ENCODE data around the gene KIDINS220.

Gene KIDINS220

DNA sequence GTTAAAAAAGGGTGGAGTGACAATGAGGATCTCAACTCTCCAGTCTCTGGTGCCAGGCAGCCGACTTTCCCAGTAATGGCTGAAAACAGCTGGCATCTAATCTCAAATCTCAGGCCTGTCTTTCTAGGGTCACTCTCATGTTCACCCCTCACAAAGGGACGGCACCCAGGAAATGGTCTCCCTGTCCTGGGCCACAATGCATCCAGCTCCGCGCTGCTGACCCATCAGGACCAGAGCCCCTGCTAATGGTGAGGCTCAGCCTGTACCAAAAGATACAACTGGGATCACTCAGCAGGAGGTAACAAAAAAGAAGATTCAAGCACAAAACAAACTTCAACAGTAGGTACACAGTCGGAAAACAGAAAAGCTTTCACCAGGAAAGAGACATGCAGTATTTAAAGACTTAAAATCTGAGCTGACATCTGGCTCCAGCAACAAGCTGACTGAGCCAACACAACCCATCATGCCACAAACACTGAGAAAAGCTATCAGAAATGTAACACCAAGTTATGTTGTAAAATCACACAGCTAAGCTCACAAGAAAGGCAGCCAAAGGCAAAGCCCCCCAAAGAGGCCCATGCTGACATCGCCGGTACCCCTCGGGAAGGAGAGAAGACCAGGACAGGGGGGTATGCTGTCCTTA, 13.6 kb upstream of the KIDINS220 start:
- DNase-seq: peak; percentile 67

DNA sequence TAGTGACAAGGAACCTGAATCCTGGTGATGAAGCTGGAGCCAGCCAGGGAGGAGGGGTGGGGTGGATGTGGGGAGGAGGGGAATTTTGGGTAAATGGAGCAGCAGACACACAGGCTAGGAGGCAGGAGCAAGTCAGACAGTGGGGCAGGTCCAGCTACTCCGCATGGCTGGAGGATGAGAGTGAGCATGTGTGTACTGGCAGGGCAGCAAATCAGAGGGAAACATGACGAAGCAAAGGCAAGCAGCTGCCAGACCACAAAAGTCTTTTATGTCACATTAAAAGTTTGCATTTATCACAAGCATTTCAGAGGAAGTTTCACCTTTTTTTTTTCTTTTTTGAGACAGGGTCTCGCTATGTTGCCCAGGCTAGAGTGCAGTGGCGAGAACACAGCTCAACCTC, 11.9 kb upstream of the KIDINS220 start:
- no peak for DNase-seq

DNA sequence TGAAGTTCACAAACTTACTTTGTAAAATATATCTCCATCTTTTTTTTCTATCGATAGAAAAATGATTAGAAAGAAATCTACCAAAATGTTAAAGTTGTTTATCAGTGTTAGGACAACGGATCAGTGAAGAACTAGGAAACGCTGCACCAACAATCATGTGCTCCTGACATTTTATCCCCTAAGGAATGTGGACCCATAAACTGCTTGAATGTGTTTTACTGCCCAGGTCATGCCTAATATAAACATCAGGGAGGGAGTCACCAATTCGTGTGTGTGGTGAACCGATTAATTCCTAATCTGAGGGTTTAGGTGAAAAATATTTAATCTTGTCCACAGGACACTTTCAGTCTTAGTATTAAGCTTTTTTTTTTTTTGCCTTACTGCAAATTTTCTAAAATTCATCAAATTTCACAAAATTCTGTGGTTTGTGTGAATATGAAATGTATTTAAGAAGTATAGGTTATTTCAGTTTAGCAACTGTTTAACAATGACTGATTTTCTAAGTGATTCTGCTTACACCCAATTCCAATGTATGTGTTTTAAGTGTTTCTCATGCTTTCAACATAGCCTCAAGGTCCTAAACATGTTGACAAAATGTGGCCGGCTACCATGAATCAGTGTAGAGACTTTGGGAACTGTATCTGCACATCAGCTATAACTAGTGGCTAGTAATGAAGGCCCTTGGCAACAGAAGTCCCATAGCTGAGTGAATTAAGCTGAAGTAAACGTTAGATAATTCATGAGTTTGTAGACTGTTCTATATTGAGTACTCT, 11.1 kb upstream of the KIDINS220 start:
- DNase-seq: no peak

DNA sequence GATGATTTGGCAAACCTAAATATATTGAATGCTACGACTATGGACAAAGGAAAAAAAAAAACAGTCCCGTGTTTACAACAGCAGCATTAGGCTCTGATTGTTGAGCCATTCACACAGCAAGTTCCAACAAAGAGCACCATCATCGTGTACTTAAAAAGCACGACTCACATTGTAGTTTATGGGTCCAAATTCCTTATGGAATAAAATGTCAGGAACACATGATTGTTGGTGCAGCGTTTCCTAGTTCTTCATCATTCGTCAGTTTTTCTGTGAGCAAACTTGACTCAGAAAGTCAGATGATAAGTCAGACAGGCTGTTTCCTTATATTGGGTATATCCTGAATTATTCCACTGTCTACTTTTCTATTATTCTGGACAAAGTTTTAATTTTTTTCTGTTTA, 10.0 kb upstream of the KIDINS220 start:
- no peak for DNase-seq

DNA sequence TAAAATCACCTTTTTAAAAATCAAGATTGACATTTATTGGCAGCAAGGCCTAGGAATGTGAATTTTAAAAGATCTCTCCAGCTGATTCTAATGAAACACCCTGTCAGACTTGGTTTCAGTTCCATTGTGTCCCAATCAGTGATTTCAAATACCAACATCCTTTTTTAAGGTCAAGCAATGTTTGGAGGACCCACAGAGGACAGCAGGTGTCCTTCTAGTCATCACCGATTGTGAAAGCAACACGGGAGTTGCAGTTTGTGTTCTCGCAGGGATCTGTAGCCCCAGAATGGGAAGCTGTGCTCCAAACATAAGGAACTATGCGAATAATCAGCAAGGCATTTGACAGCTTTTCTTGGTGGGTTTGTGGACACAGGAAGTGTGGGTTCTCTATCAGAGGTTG, 4.5 kb upstream of the KIDINS220 start:
- DNase-seq: no peak

DNA sequence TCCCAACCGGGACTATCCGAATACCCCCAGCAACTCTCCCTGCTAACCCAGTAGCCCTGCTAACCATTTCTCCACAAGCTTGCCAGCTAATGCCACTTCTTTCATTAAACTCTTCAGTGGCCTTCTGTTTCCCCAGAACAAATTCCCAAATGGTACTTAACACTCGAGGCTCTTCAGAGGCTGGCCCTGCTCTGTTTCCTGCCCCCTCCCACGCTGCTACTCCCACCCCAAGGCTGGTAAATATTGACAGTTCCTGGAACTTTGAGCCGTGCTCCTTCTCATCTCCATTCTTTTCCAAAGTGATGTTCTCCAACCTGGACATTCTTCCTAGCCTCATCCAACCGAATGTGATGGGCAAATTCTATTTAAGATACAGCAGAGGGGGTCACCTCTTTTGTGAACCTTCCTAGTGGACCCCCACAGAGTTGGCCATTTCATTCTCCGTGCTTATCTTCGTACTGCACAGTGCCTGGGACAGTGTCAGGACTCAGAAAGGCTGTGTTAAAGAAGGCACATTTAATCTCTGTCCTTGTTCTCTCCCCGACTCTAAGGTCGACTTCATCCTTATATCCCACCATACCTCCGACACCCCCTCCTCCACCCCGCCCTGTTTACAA, 3.2 kb upstream of the KIDINS220 start:
- DNase-seq: no peak

DNA sequence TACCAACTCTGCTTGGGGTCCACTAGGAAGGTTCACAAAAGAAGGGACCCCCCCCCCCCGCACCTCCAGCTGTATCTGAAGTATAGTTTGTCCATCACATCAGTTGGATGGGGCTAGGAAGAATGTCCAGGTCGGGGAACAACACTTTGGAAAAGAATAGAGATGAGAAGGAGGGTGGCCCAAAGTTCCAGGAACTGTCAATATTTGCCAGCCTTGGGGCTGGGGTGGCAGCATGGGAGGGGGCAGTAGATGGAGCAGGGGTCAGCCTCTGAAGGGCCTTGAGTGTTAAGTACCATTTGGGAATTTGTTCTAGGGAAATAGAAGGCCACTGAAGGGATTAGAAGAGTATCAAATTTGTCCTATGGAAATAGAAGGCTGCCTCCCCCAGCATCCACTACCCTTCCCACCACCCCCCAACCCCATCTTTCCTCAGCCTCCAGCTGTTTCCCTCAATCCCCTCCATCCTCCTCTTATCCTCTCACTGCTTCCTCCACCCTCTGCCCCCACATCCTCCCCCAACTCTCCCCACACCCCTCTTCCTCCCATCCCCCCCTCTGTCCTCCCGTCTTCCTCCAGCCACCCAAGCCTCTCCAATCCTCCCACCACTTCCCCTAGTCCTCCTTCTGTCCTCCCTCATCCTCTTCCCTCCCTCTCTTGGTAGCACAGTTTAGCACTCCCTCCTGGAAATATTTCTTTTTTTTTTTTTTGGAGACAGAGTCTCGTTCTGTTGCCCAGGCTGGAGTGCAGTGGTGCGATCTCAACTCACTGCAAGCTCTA, 2.0 kb upstream of the KIDINS220 start:
- DNase-seq: no peak

DNA sequence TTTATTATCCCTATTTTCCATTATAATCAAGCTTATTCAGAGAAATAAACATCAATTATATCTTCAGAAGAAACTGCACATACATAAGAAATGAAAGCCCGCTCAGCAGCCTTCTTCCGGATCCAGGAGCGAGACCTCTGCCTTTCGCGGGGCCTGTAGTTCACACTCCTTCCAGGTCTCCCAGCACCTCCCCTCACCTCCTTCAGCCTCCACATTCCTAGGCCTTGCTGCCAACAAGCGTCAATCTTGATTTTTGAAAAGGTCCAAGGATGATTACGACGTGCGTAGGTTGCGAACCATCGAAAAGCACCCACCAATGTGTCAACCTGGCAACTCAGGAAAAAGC, 355 bp upstream of the KIDINS220 start:
- DNase-seq: no peak

DNA sequence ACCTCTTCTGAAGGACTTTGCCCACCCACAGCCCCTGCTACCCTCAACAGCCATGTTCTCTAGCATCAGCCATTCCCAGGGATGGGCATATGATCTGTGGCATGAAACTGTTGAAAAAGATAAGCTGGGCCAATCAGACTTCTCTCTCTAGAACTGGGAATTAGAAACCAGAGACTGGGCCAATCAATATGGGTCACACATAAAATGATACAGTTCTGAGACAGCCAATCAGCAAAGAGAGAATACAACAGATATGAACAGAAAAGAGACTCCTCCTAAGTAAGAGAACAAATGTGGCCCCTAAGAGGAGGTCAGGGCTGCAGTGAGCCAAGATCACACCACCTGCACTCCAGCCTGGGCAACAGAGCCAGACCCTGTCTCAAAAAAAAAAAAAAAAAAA, 2.1 kb downstream of the KIDINS220 start:
- no peak for DNase-seq

DNA sequence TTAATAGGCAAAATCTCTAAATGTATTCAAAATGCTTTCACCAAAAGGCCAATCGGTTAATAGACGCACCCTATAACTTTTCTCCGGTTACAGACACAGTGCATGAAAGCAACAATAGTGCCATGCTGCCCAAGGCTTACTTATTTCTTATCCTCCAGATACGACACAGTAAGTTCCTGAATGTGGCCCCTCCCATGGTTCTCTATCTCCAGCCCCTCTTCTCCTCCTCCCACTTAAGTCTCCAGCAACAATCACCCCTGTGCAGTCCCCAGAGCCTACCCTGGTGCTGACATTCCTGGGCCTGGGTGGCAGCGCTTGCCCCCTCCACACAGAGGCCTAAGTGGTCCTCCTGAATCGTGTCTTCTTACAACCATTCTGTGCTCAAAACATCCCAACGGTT, 3.6 kb downstream of the KIDINS220 start:
- DNase-seq: no peak

DNA sequence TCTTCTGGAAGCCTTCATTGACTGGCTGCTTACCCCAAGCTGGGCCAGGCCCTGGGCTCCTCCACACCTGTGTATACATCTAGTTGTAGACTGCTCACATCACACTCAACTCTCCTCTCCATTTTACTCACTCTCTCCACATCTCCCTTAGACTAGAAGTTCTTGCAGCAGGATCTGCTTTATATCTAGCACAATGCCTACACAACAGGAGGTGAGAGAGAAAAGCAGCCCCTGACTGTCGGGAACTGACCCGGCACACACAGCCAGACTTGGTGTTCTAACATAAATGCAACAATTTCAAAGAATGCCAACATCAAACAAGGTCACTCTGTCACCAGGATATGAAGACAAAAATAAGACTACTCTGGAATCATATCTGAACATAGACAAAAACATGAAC, 5.9 kb downstream of the KIDINS220 start:
- DNase-seq: no peak

DNA sequence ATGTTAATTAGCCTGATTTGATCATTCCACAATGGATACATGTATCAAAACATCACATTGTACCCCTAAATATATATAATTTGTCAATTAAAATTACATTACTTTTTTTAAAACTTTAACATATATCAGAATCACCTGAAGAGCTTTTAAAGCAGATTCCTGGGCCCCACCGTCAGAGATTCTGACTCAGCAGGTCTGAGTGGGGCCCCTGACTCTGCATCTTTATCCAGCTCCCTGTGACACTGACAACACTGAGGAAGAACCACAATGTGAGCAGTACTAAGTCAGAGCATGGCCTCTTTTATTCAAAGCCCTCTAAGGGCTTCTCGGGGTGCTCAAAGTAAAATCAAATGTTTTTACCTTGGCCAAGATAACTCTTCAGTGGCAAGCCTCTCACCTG, 9.7 kb downstream of the KIDINS220 start:
- DNase-seq: no peak

DNA sequence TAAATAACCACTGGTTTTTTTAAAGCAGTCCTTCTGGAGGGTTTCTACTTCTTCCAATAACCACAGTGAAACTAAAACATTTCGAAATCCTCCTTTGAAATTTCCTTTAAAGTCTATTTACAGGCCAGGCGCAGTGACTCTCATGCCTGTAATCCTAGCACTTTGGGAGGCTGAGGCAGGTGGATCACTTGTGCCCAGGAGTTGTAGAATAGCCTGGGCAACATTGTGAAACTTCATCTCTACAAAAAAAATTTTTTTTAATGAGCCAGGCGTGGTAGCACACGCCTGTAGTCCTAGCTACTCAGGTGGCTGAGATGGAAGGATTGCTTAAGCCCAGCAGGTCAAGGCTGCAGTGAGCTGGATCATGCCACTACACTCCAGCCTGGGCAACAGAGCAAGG, 15.2 kb downstream of the KIDINS220 start:
- no peak for DNase-seq

DNA sequence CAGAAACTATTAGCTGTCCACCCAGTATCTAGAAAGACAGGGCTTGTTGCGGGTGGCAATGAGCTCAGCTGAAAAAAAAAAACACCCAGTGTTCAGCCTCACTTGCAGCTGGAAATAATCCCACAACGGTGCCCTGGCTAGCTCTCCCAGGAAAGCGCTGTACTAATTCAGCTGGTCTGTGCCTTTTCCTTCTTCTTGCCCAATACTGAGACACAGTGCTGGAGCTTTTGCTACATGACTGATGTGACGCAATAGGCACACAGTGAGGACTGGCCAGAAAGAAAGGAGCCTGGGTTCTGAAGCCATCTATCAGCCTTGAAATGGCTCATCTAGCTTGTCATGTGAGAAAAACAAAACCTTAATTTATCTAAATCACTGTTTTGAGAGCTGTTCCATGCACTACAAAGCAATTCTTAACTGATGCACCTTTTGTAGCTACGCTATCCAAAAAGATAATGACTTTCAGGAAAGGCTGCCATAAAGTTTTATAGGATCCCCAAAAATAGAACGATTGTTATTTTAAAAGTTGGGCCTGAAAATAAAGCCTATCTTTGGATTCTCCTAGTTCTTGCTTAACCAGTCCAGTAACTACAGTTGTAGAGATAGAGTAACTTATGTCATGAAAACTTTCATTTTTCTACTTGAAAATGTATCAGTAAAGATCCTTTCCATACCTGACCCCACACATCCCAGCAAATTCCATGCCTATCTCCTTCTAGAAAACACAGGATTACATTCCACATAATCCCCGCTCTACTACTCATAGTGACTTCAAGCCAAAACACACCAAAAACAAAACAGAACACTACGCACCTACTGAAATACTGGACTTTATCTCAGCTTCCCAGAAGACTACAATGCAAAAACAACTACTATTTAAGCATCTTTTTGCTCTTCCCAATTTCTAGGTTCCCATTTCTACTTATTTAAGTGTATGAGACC, 15.9 kb downstream of the KIDINS220 start:
- no peak for DNase-seq

DNA sequence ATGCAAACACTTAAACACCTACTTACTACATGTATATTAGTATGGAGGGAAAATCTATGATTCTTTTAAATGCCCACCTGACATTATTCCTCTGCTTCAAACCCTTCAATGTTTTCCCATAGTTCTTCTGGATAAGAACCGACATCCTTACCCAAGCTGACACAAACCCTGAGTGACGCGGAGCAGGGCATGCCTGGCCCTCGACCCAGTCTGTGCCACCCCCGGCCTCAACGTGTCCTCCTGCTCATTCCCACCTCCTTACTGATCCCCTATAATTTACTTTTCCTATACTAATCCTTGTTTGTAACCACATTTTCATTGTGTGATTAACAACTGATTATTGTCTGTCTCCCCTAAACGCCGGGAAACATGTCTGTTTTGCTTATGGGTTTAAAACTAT, 17.5 kb downstream of the KIDINS220 start:
- DNase-seq: no peak

DNA sequence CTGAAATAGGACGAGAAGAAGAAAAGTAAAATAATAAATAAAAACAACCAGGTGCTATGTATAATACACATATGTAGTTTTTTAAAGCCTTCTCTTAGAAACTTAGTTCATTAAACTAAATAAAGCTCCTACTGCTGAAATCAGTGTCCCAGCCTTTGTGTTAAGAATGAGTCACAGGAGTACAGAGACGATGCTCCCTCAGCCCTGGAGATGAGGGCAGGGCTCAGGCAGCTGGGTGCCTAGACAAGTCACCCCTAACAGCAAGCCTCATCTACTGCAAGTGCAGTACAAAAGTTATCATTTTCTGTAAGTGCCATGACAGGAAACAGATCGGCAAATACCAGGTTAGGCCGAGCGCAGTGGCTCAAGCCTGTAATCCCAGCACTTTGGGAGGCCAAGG, 18.2 kb downstream of the KIDINS220 start:
- DNase-seq: no peak

DNA sequence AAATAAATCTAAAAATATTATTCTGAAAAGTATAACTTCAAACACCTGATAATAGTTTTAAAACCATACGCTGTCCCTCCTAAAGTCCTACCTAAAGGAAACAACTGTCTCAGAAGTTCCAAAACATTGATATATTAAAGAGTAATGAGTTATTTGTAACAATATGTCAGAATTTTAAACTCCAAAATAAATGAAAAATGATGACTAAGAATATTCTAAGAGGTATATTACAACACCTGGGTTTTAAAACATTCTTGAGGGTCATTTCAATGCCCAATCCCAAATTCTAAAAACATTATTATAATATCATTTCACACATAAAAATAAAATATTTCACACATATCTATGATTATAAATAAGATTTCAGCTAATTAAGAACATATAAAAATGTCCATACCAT, 20.2 kb downstream of the KIDINS220 start:
- DNase-seq: no peak

DNA sequence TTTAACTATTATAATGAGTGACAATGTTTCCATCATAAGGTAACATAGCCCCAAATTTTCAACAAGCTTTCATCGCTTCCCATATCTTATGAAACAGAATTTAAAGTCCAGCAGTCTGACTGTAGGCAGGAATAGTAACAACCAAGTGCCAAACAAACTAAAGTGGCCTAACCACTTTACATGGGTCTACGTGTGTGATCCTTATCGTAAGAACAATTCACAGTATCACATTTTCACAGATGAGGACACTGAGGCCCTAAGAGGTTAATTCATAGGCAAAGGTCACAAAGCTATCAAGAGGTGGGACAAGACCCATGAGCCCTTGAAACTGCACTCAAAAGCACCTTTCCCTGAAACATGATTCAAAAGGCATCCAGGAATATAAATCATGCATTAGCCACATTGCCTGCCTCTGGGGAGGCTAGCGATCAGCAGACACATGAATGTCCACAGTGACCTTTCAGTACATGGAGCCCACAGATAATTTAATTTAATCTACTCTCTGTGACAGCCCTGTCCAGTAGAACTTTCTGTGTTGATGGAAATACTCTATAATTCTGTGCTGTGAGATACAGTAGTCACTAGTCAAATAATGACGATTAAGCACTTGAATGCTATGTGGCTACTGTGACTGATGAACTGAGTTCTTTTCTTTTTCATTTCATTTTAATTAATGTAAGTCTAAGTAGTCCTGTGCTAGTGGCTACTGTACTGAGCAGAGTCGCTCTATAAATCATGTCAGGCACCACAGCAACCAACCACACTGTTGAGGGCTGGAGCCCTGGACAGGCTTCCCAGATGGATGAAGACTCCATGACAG, 30.3 kb downstream of the KIDINS220 start:
- no peak for DNase-seq

DNA sequence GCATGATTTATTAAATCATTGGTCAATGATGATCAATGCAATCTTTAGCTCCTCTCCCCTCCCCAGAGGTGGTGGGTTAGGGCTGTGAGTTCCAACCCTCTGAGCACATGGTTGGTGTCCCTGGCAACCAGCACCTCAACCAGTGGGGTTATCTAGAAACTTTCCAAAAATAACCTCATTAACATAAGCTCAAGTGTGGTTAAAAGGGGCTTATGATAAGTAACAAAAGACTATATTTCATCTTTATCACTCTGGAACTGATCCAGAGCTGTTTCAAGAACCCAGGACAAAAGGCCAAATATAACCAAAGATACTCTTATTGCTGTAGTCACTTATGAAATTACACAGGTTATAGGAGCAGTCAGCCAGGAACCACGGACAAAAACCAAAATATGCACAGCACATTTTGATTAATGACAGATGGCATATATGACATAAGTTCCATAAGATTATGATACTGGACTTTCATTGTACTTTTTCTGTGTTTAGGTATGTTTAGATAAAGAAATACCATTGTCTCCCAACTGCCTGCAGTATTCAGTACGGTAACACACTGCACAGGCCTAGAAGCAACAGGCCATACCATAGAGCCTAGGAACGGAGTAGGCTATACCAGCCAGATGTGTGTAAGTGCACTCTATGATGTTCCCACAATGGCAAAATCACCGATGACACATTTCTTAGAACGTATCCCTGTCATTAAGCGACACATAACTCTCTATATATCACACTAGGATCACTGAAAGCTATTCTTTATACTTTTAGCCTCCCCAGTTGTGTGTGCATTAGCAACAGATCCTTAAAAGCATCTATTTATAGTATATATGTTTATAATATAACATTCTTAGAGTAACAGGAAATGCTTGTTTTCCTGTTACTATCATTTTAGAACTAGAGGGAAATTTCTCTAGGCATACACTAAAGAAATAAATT, 31.9 kb downstream of the KIDINS220 start:
- no peak for DNase-seq

DNA sequence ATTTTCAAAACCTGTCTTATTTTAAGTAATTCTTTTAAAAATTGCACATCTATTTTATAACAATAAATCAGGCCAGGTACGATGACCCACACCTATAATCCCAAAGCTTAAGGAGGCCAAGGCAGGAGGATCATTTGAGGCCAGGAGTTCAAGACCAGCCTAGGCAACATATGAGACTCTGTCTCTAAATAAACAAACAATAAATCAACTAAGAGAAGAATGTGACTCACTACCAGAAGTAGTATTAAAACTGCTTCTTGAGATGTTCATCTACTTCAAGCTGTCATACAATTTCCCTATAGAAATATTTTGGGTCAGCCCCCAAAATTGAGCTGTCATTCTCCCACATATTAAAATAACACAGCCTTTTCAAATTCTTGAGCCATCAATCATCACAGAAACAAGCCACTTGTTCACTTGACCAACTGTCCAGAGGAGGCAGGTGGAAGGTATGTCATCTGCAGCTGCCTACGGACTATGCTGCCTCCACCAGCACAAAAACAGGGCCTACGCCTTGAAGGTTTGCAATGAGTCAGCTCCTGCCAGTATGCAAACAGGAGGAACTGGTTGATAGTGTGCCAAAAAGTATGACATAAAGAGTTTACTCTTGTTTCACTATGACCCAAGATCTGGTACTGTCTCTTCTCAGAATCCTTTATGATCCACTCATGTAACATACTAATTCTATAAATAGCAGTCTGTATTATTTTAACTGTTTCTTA, 33.6 kb downstream of the KIDINS220 start:
- DNase-seq: no peak
